Ovary (tissue), 9 donors: ENCODE results near the gene HNRNPU. TPM values are rescaled to one million over a fixed set of nuclear protein-coding genes. Genes with fewer than 3 reads are reported as not detected.

ENCODE experiments used
- DNase-seq, 5 donors: peaks; one replicate each; pipeline ENCODE4 v3.0.0-alpha.2; 2019 to 2020
- H3K27ac ChIP-seq, 2 donors: fragments of 200-600 bp; one replicate each; pipeline versions ENCODE4 v1.5.1 to v1.8.0; 2019 to 2022
- H3K27me3 ChIP-seq: fragments of 200-600 bp; one replicate; pipeline ENCODE4 v1.8.0; 2022
- H3K36me3 ChIP-seq: fragments of 200-600 bp; sonication (generic); one replicate; pipeline ENCODE4 v1.5.1; 2019
- H3K4me1 ChIP-seq: one replicate; pipeline ENCODE4 v1.8.1; 2013; ENCODE audit warnings: mild to moderate bottlenecking, moderate library complexity; ENCODE audit not compliant: insufficient read depth
- H3K4me3 ChIP-seq: fragments of 200-600 bp; sonication (generic); one replicate; pipeline ENCODE4 v1.5.1; 2017
- H3K9me3 ChIP-seq, 2 donors: fragments of 200-600 bp in 1 of 2; sonication (generic) in 1 of 2; one replicate each; pipeline versions ENCODE4 v1.5.1 to v1.8.1; 2013 to 2019; ENCODE audit warnings: mild to moderate bottlenecking in 1 of 2, moderate library complexity in 1 of 2
- CTCF ChIP-seq, 3 donors: fragments of 450-650 bp in 2 of 3; fragments of 200-600 bp in 1 of 3; IDR thresholded peaks; one replicate each; pipeline versions ENCODE4 v1.5.1 to v1.8.0; 2016 to 2022; ENCODE audit warnings: antibody characterized with exemption in 3 of 3, mild to moderate bottlenecking in 1 of 3
- EP300 ChIP-seq: sonication (generic); formaldehyde crosslinking; IDR thresholded peaks from one replicate; pipeline ENCODE4 v1.6.1; 2017; ENCODE audit warnings: antibody characterized with exemption
- POLR2A ChIP-seq: fragments of 450-650 bp; IDR thresholded peaks from one replicate; pipeline ENCODE4 v1.6.1; 2017; ENCODE audit warnings: antibody characterized with exemption, mild to moderate bottlenecking, moderate library complexity
- WGBS, 3 donors: extraction: QIAGEN DNeasy Blood & Tissue Kit in 1 of 3; methylation state at CpG; one replicate each; pipeline versions ENCODE4 v1.1.5 to v1.1.7; 2013 to 2017; 5-methylcytosine and 5-hydroxymethylcytosine counted together
- intact Hi-C, 4 donors: fragments of 100-400 bp; cut with DNase I; formaldehyde crosslinking; loops; one replicate each; pipeline versions ENCODE4 v1.11.0 to v1.15.1; 2022 to 2023
- polyA plus RNA-seq, 2 donors: library from polyadenylated mRNA; stranded (reverse); fragments of 200-250 nt in 1 of 2; fragments of 350-450 nt in 1 of 2; fragmentation: Illumina TruSeq in 1 of 2; extraction: RNeasy Lipid Tissue Mini Kit (QIAGEN cat#74804) in 1 of 2; gene quantifications; one replicate each; pipeline ENCODE4 v1.2.3, GENCODE V29; 2013 to 2014
- total RNA-seq, 7 donors: library from RNA; depleted of rRNA in 2 of 7; stranded (reverse); fragments of >200 nt in 2 of 7; fragmentation: NEBNext Ultra II Directional in 3 of 7; extraction: Animal tissue kit (Norgen Biotek cat#: 25700) in 3 of 7; gene quantifications; one replicate each; pipeline versions ENCODE4 v1.1.0 to v1.2.4, GENCODE V29; 2016 to 2023
- donor health status: DM: no; HTN: no; CAD: no; lungs with moderate emphysema.
- donor health status: DM: no; HTN: no; CAD: no.
- donor health status: Bipolar disorder and iron deficiency.
- donor health status: DM: yes; HTN: yes; CAD: no.
- donor health status: DM: no; HTN: no; CAD: no.
- donor health status: DM: yes; HTN: yes; CAD: no.

Gene HNRNPU
- total and polyA plus RNA-seq, 9 donors, result 163 to 408 (median 314) TPM

DNA sequence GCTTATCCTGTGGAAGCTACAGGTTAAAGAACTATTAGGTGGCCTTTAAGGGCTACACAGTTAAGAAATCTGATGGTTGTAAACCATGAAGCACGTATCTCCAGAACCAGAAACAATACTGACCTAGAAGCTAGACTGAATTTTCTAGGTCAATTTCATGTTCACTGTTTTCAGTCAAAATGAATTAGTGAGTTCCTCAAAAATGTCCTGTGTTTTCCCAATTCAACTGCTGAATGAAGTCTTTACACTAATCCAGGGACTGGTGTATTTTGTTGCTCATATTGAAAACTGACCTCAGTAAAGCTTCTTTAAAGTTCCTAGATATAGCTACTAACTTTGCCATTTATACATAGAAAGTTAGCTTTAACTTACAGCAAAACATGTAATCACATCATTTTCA, 6.0 kb downstream of the HNRNPU start:
- WGBS, 3 donors, result 63 to 82% (median 82%) methylated on average over 1 of the region's 1 CpG
- H3K36me3 ChIP-seq, result no peaks in the 10 kb centered on the region
- no peak for DNase-seq
- no peaks in the 10 kb centered on the region for H3K9me3 ChIP-seq
- peaks cover 7% of the 10 kb centered on the region for H3K4me1 ChIP-seq
- intact Hi-C loops, result no loop called here
- no peak overlapping the region for H3K4me3 ChIP-seq
- TF ChIP-seq POLR2A, result no peak
- TF ChIP-seq CTCF (IDR thresholded peaks at IDR 0.05), result no peak
- TF ChIP-seq EP300, result no peak
- H3K27me3 ChIP-seq, result no peaks in the 10 kb centered on the region
- H3K27ac ChIP-seq, result no peak overlapping the region

DNA sequence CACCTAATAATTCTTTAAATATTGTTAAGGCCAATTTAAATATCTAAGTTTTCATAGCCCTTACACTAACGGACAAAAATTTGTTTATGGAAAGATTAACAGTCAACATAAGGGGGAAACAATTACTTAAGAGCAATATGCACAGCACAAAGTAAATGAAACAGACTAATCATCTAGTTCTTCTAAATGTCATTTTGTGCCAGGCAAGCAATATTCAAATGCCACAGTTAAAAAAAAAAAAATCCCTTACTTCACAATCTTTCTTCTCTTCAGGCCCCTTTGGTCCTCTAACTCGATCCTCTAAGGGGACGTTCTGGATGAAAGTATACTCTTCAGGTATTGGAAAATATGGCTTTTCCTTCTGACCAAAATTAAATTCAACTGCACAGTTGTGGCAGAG, 6.6 kb downstream of the HNRNPU start:
- peaks cover 7% of the 10 kb centered on the region for H3K4me1 ChIP-seq
- intact Hi-C loops, result no loop called here
- 52 to 64% (median 54%) methylated on average over 3 of the region's 3 CpGs for WGBS, 3 donors
- H3K27ac ChIP-seq, result no peak overlapping the region
- no peaks in the 10 kb centered on the region for H3K27me3 ChIP-seq
- H3K4me3 ChIP-seq, result no peak overlapping the region
- no peaks in the 10 kb centered on the region for H3K9me3 ChIP-seq
- TF ChIP-seq POLR2A (no peak), EP300 (no peak), CTCF (IDR thresholded peaks at IDR 0.05) (no peak)
- no peaks in the 10 kb centered on the region for H3K36me3 ChIP-seq
- DNase-seq, result no peak

GRCh38 chr1:244854865-244855578, 9.3 kb downstream of the HNRNPU start:
- Histone ChIP-seq H3K9me3 (no peaks in the 10 kb centered on the region), H3K4me3 (no peak overlapping the region), H3K27ac (no peak overlapping the region), H3K4me1 (peaks cover 5% of the 10 kb centered on the region), H3K36me3 (no peaks in the 10 kb centered on the region), H3K27me3 (no peaks in the 10 kb centered on the region)
- intact Hi-C loops, result no loop called here
- no peak for DNase-seq
- TF ChIP-seq CTCF (IDR thresholded peaks at IDR 0.05), result no peak
- TF ChIP-seq EP300, result no peak
- TF ChIP-seq POLR2A, result no peak
- WGBS, 3 donors, result 68 to 75% (median 71%) methylated on average over 7 of the region's 7 CpGs

GRCh38 chr1:244854166-244854565, 10.2 kb downstream of the HNRNPU start:
- intact Hi-C loops, result no loop called here
- 35 to 58% (median 47%) methylated on average over 5 of the region's 5 CpGs for WGBS, 3 donors
- no peak for DNase-seq
- no peak for TF ChIP-seq EP300
- no peak for TF ChIP-seq POLR2A
- TF ChIP-seq CTCF (IDR thresholded peaks at IDR 0.05), result no peak
- Histone ChIP-seq H3K4me3 (no peak overlapping the region), H3K36me3 (no peaks in the 10 kb centered on the region), H3K9me3 (no peaks in the 10 kb centered on the region), H3K27ac (no peak overlapping the region), H3K27me3 (no peaks in the 10 kb centered on the region), H3K4me1 (peaks cover 2% of the 10 kb centered on the region)
